Left forelimb (tissue), 1 donor: ENCODE results near the gene UCN.
"Not testable (repeated sequence)": the region's sequence is repeated elsewhere in the genome, so short reads cannot be mapped to it uniquely, and the experiment has no call there.

Experiments
- DNase-seq: peaks from one replicate; pipeline ENCODE4 v3.0.0-alpha.2; 2018; ENCODE audit warnings: low spot score

Gene UCN

DNA sequence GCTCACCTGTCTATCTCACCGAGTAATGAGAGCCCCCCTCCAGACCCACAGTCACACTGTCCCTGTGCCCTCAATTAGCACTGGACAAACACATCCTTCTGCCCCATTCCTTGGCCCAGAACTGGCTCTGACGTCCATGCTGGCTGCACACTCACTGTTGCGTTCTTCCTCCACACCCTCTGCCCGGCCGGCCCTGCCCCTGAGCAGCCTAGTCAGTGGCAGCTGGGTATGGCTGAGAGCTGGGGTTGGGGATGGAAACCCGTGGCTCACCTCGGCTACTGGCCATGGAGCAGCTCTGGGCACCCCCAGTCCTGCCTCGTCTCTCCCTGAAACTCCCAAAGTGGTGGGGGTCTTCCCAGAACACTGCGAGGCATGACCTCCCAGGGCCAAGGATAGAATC is 6.5 kb upstream of the UCN start:
- no peak for DNase-seq

DNA sequence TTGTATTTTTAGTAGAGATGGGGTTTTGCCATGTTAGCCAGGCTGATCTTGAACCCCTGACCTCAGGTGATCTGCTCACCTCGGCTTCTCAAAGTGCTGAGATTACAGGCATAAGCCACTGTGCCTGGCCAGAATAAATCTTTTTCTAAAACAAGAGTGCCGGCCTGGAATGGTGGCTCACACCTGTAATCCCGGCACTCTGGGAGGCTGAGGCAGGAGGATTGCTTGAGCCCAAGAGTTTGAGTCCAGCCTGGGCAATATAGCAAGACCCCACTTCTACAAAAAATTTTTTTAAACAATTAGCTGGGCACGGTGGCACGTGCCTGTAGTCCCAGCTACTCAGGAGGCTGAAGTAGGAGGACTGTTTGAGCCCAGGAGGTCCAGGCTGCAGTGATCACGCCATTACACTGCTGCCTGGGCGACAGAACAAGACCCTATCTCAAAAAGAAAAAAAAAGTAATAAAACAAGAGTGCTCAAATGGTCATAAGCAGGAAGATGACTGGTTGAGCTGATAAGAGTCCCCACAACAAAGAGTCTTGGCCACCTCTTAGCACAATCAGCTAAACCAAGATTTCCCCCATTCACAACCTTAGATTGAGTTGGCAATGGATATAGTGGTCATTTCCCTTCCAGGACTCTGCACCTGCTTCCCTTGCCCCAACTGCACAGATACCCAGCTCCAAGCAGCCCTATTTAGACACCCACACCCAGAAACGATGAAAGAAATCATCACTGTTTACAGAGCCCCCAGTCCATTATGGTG is 5.8 kb upstream of the UCN start:
- no peak for DNase-seq

GRCh38 chr2:27312152-27312551 is 3.9 kb upstream of the UCN start:
- no peak for DNase-seq

GRCh38 chr2:27309651-27310050 is 1.4 kb upstream of the UCN start:
- DNase-seq, result no peak

- DNase-seq, result no peak
These were observed 493 bp downstream of the UCN start for GRCh38 chr2:27307545-27308358.

DNA sequence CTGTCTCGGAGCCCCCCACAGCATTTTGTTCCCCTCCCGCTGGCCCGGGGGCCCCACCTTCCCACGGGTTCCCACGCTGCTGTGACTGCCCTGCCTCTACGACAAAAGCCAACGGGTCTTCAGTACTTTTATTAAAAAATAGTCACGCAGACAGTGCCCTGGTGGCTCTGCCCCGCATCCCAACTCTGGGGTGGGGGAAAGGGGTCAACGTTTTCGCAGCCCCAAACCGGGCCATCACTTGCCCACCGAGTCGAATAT is 1.0 kb downstream of the UCN start:
- DNase-seq, result no peak

DNA sequence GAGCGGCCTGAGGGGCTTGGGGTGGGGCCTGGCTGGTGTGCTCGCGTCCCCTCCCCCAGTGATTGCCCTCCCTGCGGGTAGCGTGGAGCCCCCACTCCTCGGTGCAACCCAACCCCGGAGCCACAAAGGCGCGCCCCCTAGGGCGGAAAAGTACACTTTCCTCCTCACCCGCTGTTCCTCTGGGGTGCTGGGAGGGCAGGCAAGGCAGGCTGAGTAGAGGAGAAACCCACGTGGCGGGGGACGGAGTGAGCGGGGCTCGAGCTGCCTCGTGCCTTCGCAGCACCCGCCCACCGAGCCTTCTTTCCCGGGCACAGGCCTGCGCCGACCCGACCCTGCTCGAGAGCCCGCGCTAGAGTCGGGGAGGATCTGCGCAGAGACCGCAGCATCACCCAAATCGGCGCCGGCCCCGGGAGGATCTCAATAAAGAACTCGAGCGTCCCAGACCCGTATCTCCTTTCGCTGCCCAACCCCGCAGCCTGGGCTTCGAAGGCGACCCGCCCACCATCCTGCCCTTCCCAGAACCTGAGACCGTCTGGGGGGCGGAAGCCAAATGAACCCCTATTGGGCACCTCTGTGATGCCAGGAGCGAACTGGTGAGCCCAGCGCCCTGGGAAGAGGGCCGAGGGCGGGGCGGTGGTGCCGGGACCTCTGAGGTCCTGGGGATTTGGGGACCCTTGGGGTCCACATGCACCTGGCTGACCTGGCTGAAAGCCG is 1.5 kb downstream of the UCN start:
- no peak for DNase-seq

- no peak for DNase-seq
These were observed 2.1 kb downstream of the UCN start for GRCh38 chr2:27306136-27306535.

- DNase-seq, result no peak
These were observed 2.7 kb downstream of the UCN start for GRCh38 chr2:27305516-27305915.

DNA sequence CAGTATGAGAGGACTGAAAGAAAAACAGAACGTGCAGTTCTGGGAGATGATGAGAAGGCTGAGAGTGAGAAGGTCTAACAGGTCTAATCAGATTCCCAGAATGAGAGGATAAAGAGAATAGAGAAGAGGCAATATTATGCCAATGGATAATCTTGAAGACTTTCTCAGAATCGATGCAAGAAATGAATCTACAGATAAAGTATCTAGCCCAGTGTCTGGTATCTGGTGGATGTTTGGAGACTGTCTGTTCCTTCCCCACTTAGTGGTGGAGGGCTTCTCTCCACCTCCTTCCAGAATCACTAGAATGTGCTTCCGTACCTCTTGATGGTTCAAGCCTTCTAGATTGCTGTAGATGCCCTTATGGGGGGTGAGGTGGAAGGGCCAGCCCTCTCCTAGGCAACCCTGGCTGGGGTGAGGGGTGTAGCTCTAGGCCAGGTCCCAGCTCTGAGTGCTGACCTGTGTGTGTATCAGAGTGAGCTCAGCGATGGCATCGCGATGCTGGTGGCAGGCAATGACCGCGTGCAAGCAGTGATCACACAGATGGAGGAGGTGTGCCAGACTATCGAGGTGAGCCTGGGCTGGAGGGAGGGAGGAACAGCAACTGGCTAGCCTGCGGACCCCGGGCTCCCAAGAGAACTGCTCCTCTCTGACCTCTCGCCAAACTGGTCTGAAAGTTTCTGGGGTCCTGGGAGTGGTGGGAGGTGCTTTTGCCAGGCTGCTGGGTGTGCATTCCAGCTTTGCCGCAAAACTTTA is 3.6 kb downstream of the UCN start:
- DNase-seq, result no peak

DNA sequence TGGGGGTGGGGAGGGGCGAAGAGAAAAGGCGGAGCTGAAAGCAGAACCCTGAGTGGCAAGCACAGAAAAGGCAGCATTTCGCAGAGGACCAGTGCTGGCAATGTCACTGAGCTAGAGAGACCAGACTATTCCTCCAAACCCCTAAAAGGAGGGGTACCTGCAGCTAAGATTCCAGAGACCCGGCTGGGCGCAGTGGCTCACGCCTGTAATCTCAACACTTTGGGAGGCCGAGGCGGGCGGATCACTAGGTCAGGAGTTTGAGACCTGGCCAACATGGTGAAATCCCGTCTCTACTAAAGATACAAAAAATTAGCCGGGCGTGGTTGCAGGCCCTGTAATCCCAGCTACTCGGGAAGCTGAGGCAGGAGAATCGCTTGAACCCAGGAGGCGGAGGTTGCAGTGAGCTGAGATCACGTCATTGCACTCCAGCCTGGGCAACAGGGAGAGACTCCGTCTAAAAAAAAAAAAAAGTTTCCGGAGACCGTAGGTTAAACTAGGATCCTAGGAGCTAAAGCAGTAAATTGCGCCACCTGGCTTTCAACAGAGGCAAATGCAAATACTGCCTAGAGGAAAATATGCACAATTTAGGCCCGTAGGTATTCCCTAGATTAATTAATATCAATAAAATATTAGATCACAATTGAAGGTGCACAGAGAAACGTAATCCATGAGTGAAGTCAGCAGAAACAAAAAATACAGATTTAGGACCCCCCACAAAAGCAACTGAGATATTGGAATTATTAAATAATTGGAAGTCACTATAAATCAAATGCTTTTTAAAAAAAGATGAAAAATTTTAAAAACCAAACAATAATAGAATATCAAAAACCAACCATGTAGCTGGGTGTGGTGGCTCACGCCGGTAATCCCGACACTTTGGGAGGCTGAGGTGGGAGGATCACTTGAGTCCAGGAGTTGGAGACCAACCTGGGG is 4.9 kb downstream of the UCN start:
- DNase-seq, result no peak

GRCh38 chr2:27300606-27301005 is 7.6 kb downstream of the UCN start:
- not testable (repeated sequence) for DNase-seq

DNA sequence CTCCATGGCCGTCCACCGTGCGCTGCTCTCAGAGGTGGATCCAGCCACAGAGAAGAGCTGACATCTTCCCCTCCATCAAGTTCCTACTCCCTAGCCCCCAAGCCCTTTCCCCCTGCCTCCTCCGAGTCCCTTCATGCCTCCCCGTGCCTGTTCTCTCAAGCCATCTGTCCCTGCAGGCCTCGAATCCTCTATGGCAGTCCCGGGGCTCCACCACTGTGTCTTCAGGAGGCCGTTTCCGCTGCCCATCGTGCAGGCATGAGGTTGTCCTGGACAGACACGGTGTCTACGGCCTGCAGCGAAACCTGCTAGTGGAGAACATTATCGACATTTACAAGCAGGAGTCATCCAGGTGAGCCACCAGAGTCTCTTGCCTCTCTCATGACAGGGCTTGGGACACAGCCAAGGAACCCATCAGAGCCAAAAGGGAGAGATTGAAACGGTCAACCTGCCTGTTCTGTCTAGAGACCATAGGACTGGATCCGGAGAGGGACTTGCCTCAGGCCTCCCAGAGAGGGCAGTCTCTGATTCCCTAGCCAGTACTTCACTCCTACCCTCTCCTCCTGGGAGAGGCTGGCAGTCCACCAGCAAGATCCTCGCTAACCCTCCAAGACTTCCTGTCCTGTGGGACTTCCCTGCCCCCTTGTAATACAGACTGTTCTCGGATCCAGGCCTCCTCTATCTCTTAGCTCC is 9.7 kb downstream of the UCN start:
- DNase-seq, result no peak

DNA sequence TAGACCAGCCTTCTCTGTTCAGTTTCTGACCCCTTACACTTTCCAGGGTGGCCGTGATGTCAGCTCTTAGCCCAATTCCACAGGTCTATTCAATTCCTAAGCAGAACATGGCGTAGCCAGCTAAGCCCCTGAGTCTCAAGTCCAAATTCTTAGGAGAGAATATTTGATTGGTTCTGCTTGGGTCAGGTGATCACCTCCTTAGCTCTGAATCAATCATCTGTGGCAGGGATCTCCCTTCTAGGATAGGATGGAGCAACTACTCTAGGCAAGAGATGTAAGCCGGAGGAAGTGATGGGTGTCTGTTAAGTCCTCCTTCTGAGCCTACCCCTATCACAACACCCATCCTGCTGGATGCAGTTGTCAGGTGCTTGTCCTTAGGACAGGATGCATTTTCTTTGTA is 11.1 kb downstream of the UCN start:
- no peak for DNase-seq

DNA sequence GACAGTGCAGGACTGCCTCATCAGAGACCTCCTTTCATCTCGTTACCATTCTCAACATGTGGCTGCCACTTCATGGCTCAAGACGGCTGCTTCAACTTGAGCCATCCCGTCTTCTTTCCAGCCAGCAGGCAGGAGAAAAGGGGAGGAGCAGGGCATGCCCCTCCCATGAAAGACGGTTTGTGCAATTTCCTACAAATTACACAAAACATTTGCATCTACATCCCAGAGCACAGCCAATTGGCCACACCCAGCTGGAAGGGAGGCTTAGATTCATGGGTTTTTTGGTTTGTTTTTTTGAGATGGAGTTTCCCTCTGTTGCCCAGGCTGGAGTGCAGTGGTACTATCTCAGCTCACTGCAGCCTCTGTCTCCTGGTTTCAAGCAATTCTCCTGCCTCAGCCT is 11.8 kb downstream of the UCN start:
- no peak for DNase-seq

- DNase-seq, result no peak
These were observed 13.3 kb downstream of the UCN start for GRCh38 chr2:27294928-27295327.

DNA sequence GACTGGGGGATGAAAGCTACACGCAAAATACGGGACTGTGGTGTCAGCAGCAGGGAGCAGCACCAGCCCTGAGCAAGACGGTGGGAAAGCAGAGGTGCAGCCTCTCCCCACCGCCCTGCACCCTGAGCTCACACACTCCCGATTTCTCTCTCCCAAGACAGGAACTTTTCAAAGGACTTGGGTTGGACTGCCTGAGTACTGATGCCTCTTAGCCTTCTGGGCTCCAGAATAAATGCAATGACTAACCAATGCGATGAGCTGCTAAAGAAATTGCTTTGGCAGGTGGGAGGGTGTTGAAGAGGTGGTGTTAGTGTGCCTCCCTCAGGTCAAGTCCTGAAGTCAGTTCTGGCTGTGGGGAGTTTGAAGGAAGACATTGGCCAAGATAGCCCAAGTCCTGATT is 16.4 kb downstream of the UCN start:
- DNase-seq, result no peak

DNA sequence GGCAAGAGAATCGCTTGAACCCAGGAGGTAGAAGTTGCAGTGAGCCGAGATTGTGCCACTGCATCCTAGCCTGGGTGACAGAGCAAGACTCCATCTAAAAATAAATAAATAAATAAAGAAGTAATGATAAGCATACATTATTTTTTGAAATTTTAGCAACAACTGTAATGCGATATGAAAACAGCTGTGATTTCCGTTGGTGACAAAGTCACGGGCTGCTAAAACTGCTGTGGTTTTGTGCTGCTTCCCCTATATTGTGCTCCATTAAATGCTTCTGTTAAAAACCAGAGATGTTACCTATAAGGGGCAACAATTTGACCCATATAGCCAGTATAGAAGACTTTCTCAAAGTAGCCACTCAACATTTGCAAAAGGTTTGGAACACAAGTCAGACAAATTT is 17.7 kb downstream of the UCN start:
- no peak for DNase-seq

GRCh38 chr2:27288610-27289009 is 19.6 kb downstream of the UCN start:
- no peak for DNase-seq

DNA sequence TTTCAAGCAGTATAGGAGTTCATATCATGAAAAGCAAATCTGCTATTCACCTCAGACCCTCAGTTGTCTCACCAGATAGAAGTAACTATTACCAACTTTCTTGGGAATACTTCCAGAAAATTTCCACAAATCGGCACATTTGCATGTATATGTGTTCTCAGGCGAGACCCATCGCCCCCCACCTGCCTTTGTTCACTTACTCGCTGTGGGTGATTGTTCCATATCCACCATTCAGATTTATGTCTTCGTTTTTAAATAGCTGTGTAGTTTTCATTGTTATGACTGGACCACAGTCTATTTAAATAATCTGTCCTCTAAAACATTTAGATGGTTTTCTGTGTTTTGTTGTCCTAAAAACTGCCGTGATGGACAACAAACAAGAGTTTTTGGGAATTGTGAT is 22.8 kb downstream of the UCN start:
- DNase-seq, result no peak

DNA sequence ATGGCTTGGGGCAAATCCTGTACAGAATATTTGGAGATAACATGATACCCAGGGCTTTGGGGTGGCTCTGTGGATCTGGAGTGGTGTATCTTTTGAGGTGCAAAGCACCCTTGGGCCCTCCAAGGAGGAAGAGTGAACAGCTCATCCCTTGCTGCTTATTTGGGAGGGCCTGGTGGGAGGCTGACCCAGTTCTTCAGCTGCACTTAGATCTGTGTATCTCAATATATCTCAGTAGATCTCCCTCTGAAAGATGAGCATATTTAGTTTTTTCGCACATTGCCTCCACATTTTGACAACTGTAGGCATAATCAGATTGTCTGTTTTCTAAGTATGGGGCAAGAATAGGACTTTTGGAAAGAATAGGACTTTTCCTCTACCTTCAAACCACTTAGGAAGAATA is 23.2 kb downstream of the UCN start:
- DNase-seq, result no peak
